Forelimb muscle (tissue), 1 donor: ENCODE data around the gene CTRB1. TPM values are rescaled to one million over a fixed set of nuclear protein-coding genes. Genes with fewer than 3 reads are reported as not detected.

ENCODE experiments used
- DNase-seq: peaks from one replicate; pipeline ENCODE4 v3.0.0-alpha.2; 2013; ENCODE audit warnings: low read depth
- polyA plus RNA-seq: library from polyadenylated mRNA; unstranded; fragments of 120-200 nt; gene quantifications from one replicate; pipeline ENCODE4 v1.2.1, GENCODE V29; 2013; ENCODE audit not compliant: insufficient read length

The CTRB1 gene
- 0.30 TPM for polyA plus RNA-seq

- no peak for DNase-seq
Observed at GRCh38 chr16:75218256-75219076, at the start of gene CTRB1. Gene CTRB1, plus strand, starts transcription at chr16:75218988. Its CDS starts 20 bp downstream, at chr16:75219008.

- no peak for DNase-seq
Observed at GRCh38 chr16:75169899-75170405, 48.8 kb upstream of the CTRB1 start.

- no peak for DNase-seq
Observed at GRCh38 chr16:75172578-75172977, 46.2 kb upstream of the CTRB1 start.

GRCh38 chr16:75175074-75175473 lies 43.7 kb upstream of the CTRB1 start:
- DNase-seq: no peak

GRCh38 chr16:75176926-75177325 lies 41.9 kb upstream of the CTRB1 start:
- no peak for DNase-seq

GRCh38 chr16:75179208-75179607 lies 39.6 kb upstream of the CTRB1 start:
- no peak for DNase-seq

- DNase-seq: no peak
Observed at GRCh38 chr16:75181630-75182029, 37.2 kb upstream of the CTRB1 start.

- DNase-seq: no peak
Observed at GRCh38 chr16:75188832-75189477, 29.8 kb upstream of the CTRB1 start.

- DNase-seq: no peak
Observed at GRCh38 chr16:75189638-75190245, 29.0 kb upstream of the CTRB1 start.

- DNase-seq: no peak
Observed at GRCh38 chr16:75192606-75193264, 26.1 kb upstream of the CTRB1 start.

GRCh38 chr16:75193265-75193650 lies 25.5 kb upstream of the CTRB1 start:
- no peak for DNase-seq

- no peak for DNase-seq
Observed at GRCh38 chr16:75193730-75194444, 24.9 kb upstream of the CTRB1 start.

GRCh38 chr16:75195811-75196790 lies 22.7 kb upstream of the CTRB1 start:
- no peak for DNase-seq

GRCh38 chr16:75196836-75197235 lies 22.0 kb upstream of the CTRB1 start:
- DNase-seq: no peak

GRCh38 chr16:75197522-75198134 lies 21.2 kb upstream of the CTRB1 start:
- no peak for DNase-seq

GRCh38 chr16:75198135-75198600 lies 20.6 kb upstream of the CTRB1 start:
- DNase-seq: no peak

GRCh38 chr16:75202069-75202590 lies 16.7 kb upstream of the CTRB1 start:
- no peak for DNase-seq

- DNase-seq: no peak
Observed at GRCh38 chr16:75203096-75203495, 15.7 kb upstream of the CTRB1 start.
